SK-N-SH (cell line): Measurements from ENCODE around the gene MED14. TPM values are rescaled to one million over a fixed set of nuclear protein-coding genes. Genes with fewer than 3 reads are reported as not detected.

Experiments
- CTCF ChIA-PET: fragments of 300-600, 350-600 bp; formaldehyde crosslinking; extraction: SDS; loops from one replicate; lab custom pipeline; 2021; lab: Yijun Ruan, JAX
- POLR2A ChIA-PET: fragments of 350-600 bp; sonication (Branson Sonifier 250); formaldehyde crosslinking; extraction: SDS; loops from one replicate; lab custom pipeline; 2020; ENCODE audit warnings: antibody characterized with exemption, inconsistent platforms; lab: Yijun Ruan, JAX
- DNase-seq: peaks from one replicate; pipeline ENCODE4 v3.0.0; 2012
- H2AFZ ChIP-seq: fragments of 200-600 bp; sonication (generic); 2 replicates; pipeline ENCODE4 v1.8.1; 2016; ENCODE audit warnings: antibody characterized with exemption, mild to moderate bottlenecking, low read depth
- H3F3A ChIP-seq: fragments of 200-600 bp; sonication (generic); replicated peaks from 2 replicates; pipeline ENCODE3; 2016; ENCODE audit warnings: antibody characterized with exemption, mild to moderate bottlenecking; ENCODE audit not compliant: insufficient read depth
- H3K27ac ChIP-seq, 2 experiments: fragments of 200-500 bp in 1 of 2; fragments of 200-600 bp in 1 of 2; sonication (Bioruptor generic) in 1 of 2; sonication (generic), shearing (Covaris generic) in 1 of 2; 2 replicates each; pipeline versions ENCODE4 v1.5.1 to v1.6.1; 2014 to 2016; ENCODE audit warnings: low read depth in 2 of 2, inconsistent platforms in 1 of 2, low read length in 1 of 2, mild to moderate bottlenecking in 1 of 2, mixed read lengths in 1 of 2
- H3K27me3 ChIP-seq: fragments of 200-600 bp; sonication (generic), shearing (Covaris generic); 2 replicates; pipeline ENCODE4 v1.6.1; 2016; ENCODE audit warnings: mixed run types; ENCODE audit not compliant: insufficient read depth
- H3K36me3 ChIP-seq, 2 experiments: fragments of 200-500 bp in 1 of 2; fragments of 200-600 bp in 1 of 2; sonication (Bioruptor generic) in 1 of 2; sonication (generic) in 1 of 2; replicated peaks in 1 of 2; 2 replicates each; pipeline versions ENCODE3 to v1.5.1; 2014 to 2016; ENCODE audit warnings: low read length in 1 of 2, mild to moderate bottlenecking in 1 of 2; ENCODE audit not compliant: insufficient read depth in 2 of 2, control insufficient read depth in 1 of 2
- H3K4me1 ChIP-seq, 2 experiments: fragments of 200-500 bp in 1 of 2; fragments of 200-600 bp in 1 of 2; sonication (Bioruptor generic) in 1 of 2; sonication (generic), shearing (Covaris generic) in 1 of 2; 2 replicates each; pipeline versions ENCODE4 v1.5.1 to v1.6.1; 2014 to 2016; ENCODE audit warnings: low read depth in 1 of 2, low read length in 1 of 2, mixed run types in 1 of 2; ENCODE audit not compliant: insufficient read depth in 2 of 2, control insufficient read depth in 1 of 2
- H3K4me2 ChIP-seq: fragments of 200-600 bp; sonication (generic), shearing (Covaris generic); 2 replicates; pipeline ENCODE4 v1.6.1; 2017; ENCODE audit warnings: mixed run types
- H3K4me3 ChIP-seq, 2 experiments: fragments of 200-500 bp in 1 of 2; fragments of 200-600 bp in 1 of 2; sonication (Bioruptor generic) in 1 of 2; sonication (generic), shearing (Covaris generic) in 1 of 2; 2 replicates each; pipeline versions ENCODE4 v1.5.1 to v1.8.1; 2014 to 2016; ENCODE audit warnings: low read depth in 2 of 2, inconsistent platforms in 1 of 2, low read length in 1 of 2, mild to moderate bottlenecking in 1 of 2, mixed read lengths in 1 of 2, moderate library complexity in 1 of 2
- H3K79me2 ChIP-seq: fragments of 200-600 bp; sonication (generic); 2 replicates; pipeline ENCODE4 v1.8.1; 2017; ENCODE audit warnings: mild to moderate bottlenecking; ENCODE audit not compliant: insufficient read depth
- H3K9ac ChIP-seq: fragments of 200-600 bp; sonication (generic); 2 replicates; pipeline ENCODE4 v1.6.1; 2017; ENCODE audit warnings: mixed run types
- H3K9me2 ChIP-seq: fragments of 200-600 bp; sonication (generic); 2 replicates; pipeline ENCODE4 v1.6.1; 2017; ENCODE audit warnings: mixed run types
- H3K9me3 ChIP-seq: fragments of 200-600 bp; sonication (generic); 2 replicates; pipeline ENCODE4 v1.6.1; 2017; ENCODE audit warnings: mixed run types, mild to moderate bottlenecking, moderate library complexity
- H4K20me1 ChIP-seq: fragments of 200-600 bp; sonication (generic); 2 replicates; pipeline ENCODE4 v1.6.1; 2017; ENCODE audit warnings: mild to moderate bottlenecking, mixed run types; ENCODE audit not compliant: insufficient read depth
- CHD2 ChIP-seq: fragments of 150-350 bp; IDR thresholded peaks from 2 replicates; pipeline ENCODE4 v1.6.1; 2018; ENCODE audit warnings: low read length; ENCODE audit not compliant: partially characterized antibody
- ELF1 ChIP-seq: IDR thresholded peaks from 2 replicates; pipeline ENCODE4 v1.4.0; 2012
- EP300 ChIP-seq, 2 experiments: IDR thresholded peaks; 2 replicates each; pipeline versions ENCODE4 v1.4.0 to v1.6.1; 2012; ENCODE audit warnings: borderline replicate concordance in 1 of 2, low read depth in 1 of 2, low read length in 1 of 2
- EZH2phosphoT487 ChIP-seq: fragments of 200-600 bp; sonication (generic); IDR thresholded peaks from 2 replicates; pipeline ENCODE4 v1.6.1; 2017; ENCODE audit warnings: low read depth, mixed run types, mild to moderate bottlenecking, antibody characterized with exemption, moderate library complexity, borderline replicate concordance
- FOXM1 ChIP-seq: IDR thresholded peaks from 2 replicates; pipeline ENCODE4 v1.4.0; 2012; ENCODE audit warnings: low read depth, mild to moderate bottlenecking
- GATA2 ChIP-seq: sonication (generic); formaldehyde crosslinking; IDR thresholded peaks from 2 replicates; pipeline ENCODE4 v1.5.0; 2020; ENCODE audit warnings: mild to moderate bottlenecking, missing genetic modification reagents
- IRF3 ChIP-seq: fragments of 150-350 bp; IDR thresholded peaks from 2 replicates; pipeline ENCODE4 v1.6.1; 2016; ENCODE audit warnings: mild to moderate bottlenecking, low read depth, low read length
- MXI1 ChIP-seq: IDR thresholded peaks from 2 replicates; pipeline ENCODE4 v1.6.1; 2012; ENCODE audit warnings: mild to moderate bottlenecking, low read depth, low read length, improper control_type of control experiment
- POLR2AphosphoS5 ChIP-seq: IDR thresholded peaks from 2 replicates; pipeline ENCODE4 v1.6.1; 2012; ENCODE audit warnings: low read depth, low read length
- RAD21 ChIP-seq: IDR thresholded peaks from 2 replicates; pipeline ENCODE4 v1.6.1; 2012; ENCODE audit warnings: mild to moderate bottlenecking, low read length
- RFX5 ChIP-seq: IDR thresholded peaks from 2 replicates; pipeline ENCODE4 v1.6.1; 2012; ENCODE audit warnings: mild to moderate bottlenecking, improper control_type of control experiment, low read length
- RXRA ChIP-seq: IDR thresholded peaks from 2 replicates; pipeline ENCODE4 v1.4.0; 2012; ENCODE audit warnings: low read depth, mild to moderate bottlenecking, borderline replicate concordance
- SIN3A ChIP-seq: IDR thresholded peaks from 2 replicates; pipeline ENCODE4 v1.6.1; 2012; ENCODE audit warnings: low read depth, mild to moderate bottlenecking, low read length, moderate library complexity, borderline replicate concordance
- SMC3 ChIP-seq: IDR thresholded peaks from 2 replicates; pipeline ENCODE4 v1.6.1; 2012; ENCODE audit warnings: low read depth, low read length, improper control_type of control experiment
- TEAD4 ChIP-seq: IDR thresholded peaks from 2 replicates; pipeline ENCODE4 v1.4.0; 2012; ENCODE audit warnings: mild to moderate bottlenecking, borderline replicate concordance; ENCODE audit not compliant: insufficient read depth
- USF1 ChIP-seq: IDR thresholded peaks from 2 replicates; pipeline ENCODE4 v1.4.0; 2012; ENCODE audit warnings: low read depth, borderline replicate concordance
- USF2 ChIP-seq: fragments of 150-350 bp; IDR thresholded peaks from 2 replicates; pipeline ENCODE4 v1.6.1; 2017; ENCODE audit warnings: antibody characterized with exemption, low read length, low read depth, borderline replicate concordance
- YY1 ChIP-seq: IDR thresholded peaks from 2 replicates; pipeline ENCODE4 v1.4.0; 2012; ENCODE audit warnings: low read depth, mild to moderate bottlenecking
- ZBTB33 ChIP-seq: IDR thresholded peaks from 2 replicates; pipeline ENCODE4 v1.4.0; 2012; ENCODE audit warnings: low read depth, borderline replicate concordance
- WGBS: methylation state at CpG from one replicate; pipeline ENCODE4 v1.1.6; 2017; ENCODE audit warnings: low lambda C conversion rate; 5-methylcytosine and 5-hydroxymethylcytosine counted together
- polyA plus RNA-seq, 3 experiments: library from polyadenylated mRNA; depleted of rRNA; stranded (reverse); fragments of >200 nt; gene quantifications; 2 replicates each; pipeline ENCODE4 v1.2.3, GENCODE V29; 2012

The MED14 gene
- polyA plus RNA-seq, 1 of the 3 experiments (the other 2 are of a cell fraction): 24.5 TPM

GRCh38 chrX:40687169-40687568 is 48.2 kb downstream of the MED14 start:
- WGBS: 92% methylated on average over 3 of the region's 3 CpGs
- CTCF ChIA-PET: no interaction called here

More at GRCh38 chrX:40687169-40687568, 48.2 kb downstream of the MED14 start:
- no peak overlapping the region for H3K27ac ChIP-seq
- no peaks in the 10 kb centered on the region for H3K79me2 ChIP-seq
- H3K9ac ChIP-seq: no peak overlapping the region
- no peak overlapping the region for H3K4me3 ChIP-seq
- H2AFZ ChIP-seq: no peak overlapping the region
- no peaks in the 10 kb centered on the region for H4K20me1 ChIP-seq
- no peaks in the 10 kb centered on the region for H3K9me3 ChIP-seq
- H3K36me3 ChIP-seq: peaks cover 30 to 40% of the 10 kb centered on the region in 2 experiments
- no peaks in the 10 kb centered on the region; a peak in 2 of 4 replicates for H3K4me1 ChIP-seq
- H3K9me2 ChIP-seq: no peaks in the 10 kb centered on the region
- no peak for TF ChIP-seq RAD21
- no peak for TF ChIP-seq FOXM1
- TF ChIP-seq GATA2 (CRISPR knock-in tag): no peak
- no peak for TF ChIP-seq MXI1
- TF ChIP-seq SMC3: no peak
- no peak for TF ChIP-seq RFX5
- no peak for TF ChIP-seq EZH2phosphoT487
- no peak for TF ChIP-seq ELF1
- no peak for TF ChIP-seq CHD2
- TF ChIP-seq ZBTB33: no peak
- no peak for TF ChIP-seq YY1
- TF ChIP-seq TEAD4: no peak
- no peak for TF ChIP-seq EP300 (IDR thresholded peaks at IDR 0.05; ENCODE audit: borderline replicate concordance in 1 of 2, low read depth in 1 of 2, low read length in 1 of 2)
- TF ChIP-seq RXRA: no peak
- no peak for TF ChIP-seq IRF3
- TF ChIP-seq SIN3A: no peak
- no peak for TF ChIP-seq USF2
- no peak for TF ChIP-seq POLR2AphosphoS5
- no peak for TF ChIP-seq USF1
- TF ChIP-seq, all 33 proteins: peak for 0
- no peak for DNase-seq
- POLR2A ChIA-PET: no interaction called here
- Histone ChIP-seq H3K27me3 (no peaks in the 10 kb centered on the region), H3K4me2 (no peak overlapping the region), H3F3A (peaks cover 3% of the 10 kb centered on the region)
